ENCODE results near the gene MLLT10.

Gene MLLT10

GRCh38 chr10:21518641-21519396 is 15.2 kb upstream of the MLLT10 start:
- Histone ChIP-seq H3K4me3 (ENCODE audit: low read depth, low read length) (peak overlapping the region; percentile 79), H3K27me3 (ENCODE audit: control insufficient read depth, insufficient read depth, low read length) (peaks cover 8% of the 10 kb centered on the region; the same call in 1 of the 2 replicates), H3K27ac (ENCODE audit: low read depth, low read length) (peak overlapping the region; percentile 24; the same call in 1 of the 2 replicates), H3K9me3 (ENCODE audit: control insufficient read depth, insufficient read depth, low read depth, low read length) (no peaks in the 10 kb centered on the region), H3K9ac (ENCODE audit: low read length) (peak overlapping the region; percentile 57), H3K36me3 (ENCODE audit: control insufficient read depth, insufficient read depth, low read length) (no peaks in the 10 kb centered on the region), H3K4me1 (ENCODE audit: control insufficient read depth, insufficient read depth, low read length) (peaks cover 60% of the 10 kb centered on the region)

DNA sequence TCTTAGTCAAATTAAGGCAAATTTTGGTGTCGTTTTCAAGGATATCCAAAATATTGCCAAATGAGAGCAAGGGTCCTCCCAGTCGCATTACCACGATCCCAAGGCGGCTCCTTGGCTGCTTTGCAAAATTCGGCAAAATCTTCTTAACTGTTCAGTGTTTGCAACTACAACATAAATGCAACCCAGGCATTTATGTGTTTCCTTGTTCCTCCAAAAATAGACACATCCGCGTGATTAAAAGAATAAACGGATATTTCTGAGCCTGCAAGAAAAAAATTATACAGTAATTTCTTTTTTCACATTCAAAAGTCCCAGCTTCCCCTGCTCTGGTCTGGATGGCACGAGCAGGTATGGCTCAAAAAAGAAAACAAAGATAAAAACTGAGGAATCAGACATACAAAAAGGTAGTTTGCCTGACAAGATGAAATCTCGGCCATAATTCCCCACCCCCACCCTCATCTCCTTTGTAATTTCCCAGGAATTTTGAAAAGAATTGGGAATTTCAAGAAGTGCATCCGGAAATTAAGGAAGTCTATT is 14.6 kb upstream of the MLLT10 start:
- H3K9me3 ChIP-seq (ENCODE audit: control insufficient read depth, insufficient read depth, low read depth, low read length) = no peaks in the 10 kb centered on the region
- peak overlapping the region; percentile 79 for H3K4me3 ChIP-seq (ENCODE audit: low read depth, low read length)
- H3K9ac ChIP-seq (ENCODE audit: low read length) = peak overlapping the region; percentile 57
- H3K4me1 ChIP-seq (ENCODE audit: control insufficient read depth, insufficient read depth, low read length) = peaks cover 61% of the 10 kb centered on the region
- H3K27me3 ChIP-seq (ENCODE audit: control insufficient read depth, insufficient read depth, low read length) = peaks cover 7% of the 10 kb centered on the region; the same call in 1 of the 2 replicates
- H3K36me3 ChIP-seq (ENCODE audit: control insufficient read depth, insufficient read depth, low read length) = no peaks in the 10 kb centered on the region
- no peak overlapping the region for H3K27ac ChIP-seq (ENCODE audit: low read depth, low read length)

GRCh38 chr10:21519941-21520436 is 14.0 kb upstream of the MLLT10 start:
- Histone ChIP-seq H3K27ac (ENCODE audit: low read depth, low read length) (no peak overlapping the region), H3K27me3 (ENCODE audit: control insufficient read depth, insufficient read depth, low read length) (peaks cover 3% of the 10 kb centered on the region; the same call in 1 of the 2 replicates), H3K9ac (ENCODE audit: low read length) (peak overlapping the region; percentile 57), H3K4me3 (ENCODE audit: low read depth, low read length) (peak overlapping the region; percentile 79), H3K36me3 (ENCODE audit: control insufficient read depth, insufficient read depth, low read length) (no peaks in the 10 kb centered on the region), H3K4me1 (ENCODE audit: control insufficient read depth, insufficient read depth, low read length) (peaks cover 57% of the 10 kb centered on the region), H3K9me3 (ENCODE audit: control insufficient read depth, insufficient read depth, low read depth, low read length) (no peaks in the 10 kb centered on the region)

DNA sequence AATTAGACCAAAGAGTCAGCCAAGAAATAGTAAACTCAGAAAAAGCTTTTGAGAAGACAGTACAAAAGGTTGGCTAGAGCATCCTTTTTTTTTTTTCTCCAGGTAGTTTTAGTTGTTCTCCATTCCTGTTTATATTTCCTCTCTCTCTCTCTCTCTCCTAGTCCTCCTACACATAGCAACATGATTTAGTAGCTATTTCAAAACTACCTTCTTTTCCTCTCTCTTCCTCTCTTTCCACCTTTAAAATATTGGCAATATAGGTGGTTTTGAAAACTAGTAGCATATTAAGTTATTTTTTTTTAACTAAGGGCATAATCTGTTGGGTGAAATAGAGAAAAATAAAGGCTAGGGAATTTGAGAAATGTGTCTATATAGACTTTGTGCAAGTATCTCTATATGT is 13.5 kb upstream of the MLLT10 start:
- Histone ChIP-seq H3K9me3 (ENCODE audit: control insufficient read depth, insufficient read depth, low read depth, low read length) (no peaks in the 10 kb centered on the region), H3K9ac (ENCODE audit: low read length) (no peak overlapping the region), H3K27me3 (ENCODE audit: control insufficient read depth, insufficient read depth, low read length) (no peaks in the 10 kb centered on the region), H3K36me3 (ENCODE audit: control insufficient read depth, insufficient read depth, low read length) (no peaks in the 10 kb centered on the region), H3K4me3 (ENCODE audit: low read depth, low read length) (peak overlapping the region; percentile 19), H3K4me1 (ENCODE audit: control insufficient read depth, insufficient read depth, low read length) (peaks cover 52% of the 10 kb centered on the region), H3K27ac (ENCODE audit: low read depth, low read length) (no peak overlapping the region)

- H3K9me3 ChIP-seq (ENCODE audit: control insufficient read depth, insufficient read depth, low read depth, low read length) = no peaks in the 10 kb centered on the region
- peak overlapping the region; percentile 19; the same call in 1 of the 2 replicates for H3K4me3 ChIP-seq (ENCODE audit: low read depth, low read length)
- H3K27me3 ChIP-seq (ENCODE audit: control insufficient read depth, insufficient read depth, low read length) = no peaks in the 10 kb centered on the region
- no peak overlapping the region for H3K27ac ChIP-seq (ENCODE audit: low read depth, low read length)
- H3K4me1 ChIP-seq (ENCODE audit: control insufficient read depth, insufficient read depth, low read length) = peaks cover 49% of the 10 kb centered on the region
- no peaks in the 10 kb centered on the region for H3K36me3 ChIP-seq (ENCODE audit: control insufficient read depth, insufficient read depth, low read length)
- H3K9ac ChIP-seq (ENCODE audit: low read length) = no peak overlapping the region
Measured at GRCh38 chr10:21520949-21521348, 13.1 kb upstream of the MLLT10 start.

GRCh38 chr10:21521751-21522533 is 12.1 kb upstream of the MLLT10 start:
- Histone ChIP-seq H3K9me3 (ENCODE audit: control insufficient read depth, insufficient read depth, low read depth, low read length) (no peaks in the 10 kb centered on the region), H3K9ac (ENCODE audit: low read length) (no peak overlapping the region), H3K4me3 (ENCODE audit: low read depth, low read length) (peak overlapping the region; percentile 18; the same call in 1 of the 2 replicates), H3K36me3 (ENCODE audit: control insufficient read depth, insufficient read depth, low read length) (no peaks in the 10 kb centered on the region), H3K4me1 (ENCODE audit: control insufficient read depth, insufficient read depth, low read length) (peaks cover 49% of the 10 kb centered on the region), H3K27ac (ENCODE audit: low read depth, low read length) (no peak overlapping the region), H3K27me3 (ENCODE audit: control insufficient read depth, insufficient read depth, low read length) (no peaks in the 10 kb centered on the region)

GRCh38 chr10:21522631-21523406 is 11.2 kb upstream of the MLLT10 start:
- peak overlapping the region; percentile 100; the same call in 1 of the 2 replicates for H3K27ac ChIP-seq (ENCODE audit: low read depth, low read length)
- no peaks in the 10 kb centered on the region for H3K9me3 ChIP-seq (ENCODE audit: control insufficient read depth, insufficient read depth, low read depth, low read length)
- H3K27me3 ChIP-seq (ENCODE audit: control insufficient read depth, insufficient read depth, low read length) = no peaks in the 10 kb centered on the region
- H3K36me3 ChIP-seq (ENCODE audit: control insufficient read depth, insufficient read depth, low read length) = no peaks in the 10 kb centered on the region
- H3K4me1 ChIP-seq (ENCODE audit: control insufficient read depth, insufficient read depth, low read length) = peaks cover 49% of the 10 kb centered on the region
- no peak overlapping the region for H3K9ac ChIP-seq (ENCODE audit: low read length)
- peak overlapping the region; percentile 0; the same call in 1 of the 2 replicates for H3K4me3 ChIP-seq (ENCODE audit: low read depth, low read length)

- Histone ChIP-seq H3K36me3 (ENCODE audit: control insufficient read depth, insufficient read depth, low read length) (no peaks in the 10 kb centered on the region), H3K9me3 (ENCODE audit: control insufficient read depth, insufficient read depth, low read depth, low read length) (no peaks in the 10 kb centered on the region), H3K4me1 (ENCODE audit: control insufficient read depth, insufficient read depth, low read length) (peaks cover 56% of the 10 kb centered on the region), H3K27ac (ENCODE audit: low read depth, low read length) (peak overlapping the region; percentile 100; the same call in 1 of the 2 replicates), H3K9ac (ENCODE audit: low read length) (peak overlapping the region; percentile 90), H3K4me3 (ENCODE audit: low read depth, low read length) (peak overlapping the region; percentile 76), H3K27me3 (ENCODE audit: control insufficient read depth, insufficient read depth, low read length) (no peaks in the 10 kb centered on the region)
Measured at GRCh38 chr10:21523557-21524008, 10.4 kb upstream of the MLLT10 start.

- H3K4me1 ChIP-seq (ENCODE audit: control insufficient read depth, insufficient read depth, low read length) = peaks cover 58% of the 10 kb centered on the region
Measured at GRCh38 chr10:21524131-21524525, 9.9 kb upstream of the MLLT10 start.

More at GRCh38 chr10:21524131-21524525, 9.9 kb upstream of the MLLT10 start:
- Histone ChIP-seq H3K36me3 (ENCODE audit: control insufficient read depth, insufficient read depth, low read length) (no peaks in the 10 kb centered on the region), H3K27ac (ENCODE audit: low read depth, low read length) (peak overlapping the region; percentile 100; the same call in 1 of the 2 replicates), H3K27me3 (ENCODE audit: control insufficient read depth, insufficient read depth, low read length) (no peaks in the 10 kb centered on the region), H3K4me3 (ENCODE audit: low read depth, low read length) (peak overlapping the region; percentile 76), H3K9me3 (ENCODE audit: control insufficient read depth, insufficient read depth, low read depth, low read length) (no peaks in the 10 kb centered on the region), H3K9ac (ENCODE audit: low read length) (peak overlapping the region; percentile 90)
